RWPE2 (cell line): ENCODE data around the gene TGFBR1.

Source experiments
- ATAC-seq: fragments of 200-7000 bp; cut with Tn5 transposase; 3 replicates; pipeline ENCODE4 v1.9.1; 2021; ENCODE audit warnings: low read depth
- DNase-seq: peaks from one replicate; pipeline ENCODE4 v3.0.0-alpha.2; 2020; ENCODE audit warnings: low spot score
- H3K27ac ChIP-seq: fragments of 450-650 bp; 2 replicates; pipeline ENCODE4 v1.5.1; 2017; ENCODE audit warnings: mild to moderate bottlenecking; ENCODE audit not compliant: poor library complexity, severe bottlenecking
- H3K27me3 ChIP-seq: fragments of 250-450 bp; sonication (Bioruptor Pico); 2 replicates; pipeline ENCODE4 v1.5.1; 2021; ENCODE audit warnings: mild to moderate bottlenecking, moderate library complexity; ENCODE audit not compliant: insufficient read depth, poor library complexity, severe bottlenecking
- H3K36me3 ChIP-seq: fragments of 250-450 bp; sonication (Bioruptor Pico); 2 replicates; pipeline ENCODE4 v1.5.1; 2020; ENCODE audit warnings: low read depth, mild to moderate bottlenecking, moderate library complexity
- H3K4me1 ChIP-seq: fragments of 250-450 bp; sonication (Bioruptor Pico); 2 replicates; pipeline ENCODE4 v1.5.1; 2021; ENCODE audit warnings: mild to moderate bottlenecking, moderate library complexity; ENCODE audit not compliant: insufficient read depth, poor library complexity, severe bottlenecking
- H3K4me3 ChIP-seq: fragments of 250-450 bp; sonication (Bioruptor Pico); 2 replicates; pipeline ENCODE4 v1.5.1; 2021; ENCODE audit warnings: mild to moderate bottlenecking, moderate library complexity; ENCODE audit not compliant: severe bottlenecking
- H3K9me3 ChIP-seq: fragments of 250-450 bp; sonication (Bioruptor Pico); 2 replicates; pipeline ENCODE4 v1.5.1; 2021; ENCODE audit warnings: mild to moderate bottlenecking, moderate library complexity; ENCODE audit not compliant: severe bottlenecking
- CTCF ChIP-seq: fragments of 450-650 bp; IDR thresholded peaks from one replicate; pipeline ENCODE4 v1.5.1; 2017; ENCODE audit warnings: mild to moderate bottlenecking, moderate library complexity; ENCODE audit not compliant: poor library complexity, severe bottlenecking

TGFBR1 gene

DNA sequence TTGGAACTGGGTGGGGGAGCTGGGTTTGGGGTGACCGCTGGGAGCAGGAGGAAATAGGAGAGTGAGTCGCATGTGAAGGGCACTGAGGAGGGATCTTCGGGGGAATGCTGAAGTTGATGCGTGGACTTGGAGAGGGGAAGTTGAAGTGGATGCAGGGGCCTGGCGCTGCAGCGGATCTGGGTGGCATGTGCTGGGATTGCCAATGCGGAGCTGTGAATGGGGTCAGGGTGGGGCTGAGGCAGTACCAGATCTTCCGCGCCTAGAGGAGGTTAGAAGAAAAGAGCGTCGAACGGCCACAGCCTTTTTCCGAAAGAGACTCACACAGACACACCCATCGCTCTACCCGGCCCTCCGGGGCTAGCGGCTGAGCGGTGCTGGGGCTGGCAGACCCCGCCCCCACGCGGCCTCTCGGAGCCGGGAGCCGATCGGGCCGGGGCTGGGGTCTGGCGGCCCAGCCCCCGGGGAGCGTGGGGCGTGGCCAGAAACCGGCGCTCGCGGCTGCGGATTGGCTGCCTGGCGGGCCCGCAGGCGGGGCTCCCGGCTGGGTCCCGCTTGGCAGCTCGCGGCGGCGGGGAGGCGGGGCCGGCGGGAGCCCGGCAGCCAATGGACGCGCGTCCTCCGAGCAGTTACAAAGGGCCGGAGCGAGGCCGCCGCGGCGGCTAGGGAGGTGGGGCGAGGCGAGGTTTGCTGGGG is at the start of gene TGFBR1:
Gene TGFBR1 (plus strand): TSS at position 655 of the 693 bp plus-strand sequence. CDS start 93 bp downstream, outside the sequence.
- no peaks in the 10 kb centered on the region for H3K36me3 ChIP-seq
- ATAC-seq (peak; percentile 73), DNase-seq (peak; percentile 86)
- no peaks in the 10 kb centered on the region for H3K27me3 ChIP-seq
- H3K4me3 ChIP-seq: peak within 1 kb of the TSS; percentile 66
- TF ChIP-seq CTCF: no peak
- H3K4me1 ChIP-seq: peaks cover 17% of the 10 kb centered on the region
- H3K9me3 ChIP-seq: no peaks in the 10 kb centered on the region
- H3K27ac ChIP-seq: peak within 1 kb of the TSS; percentile 87

- no peaks in the 10 kb centered on the region for H3K9me3 ChIP-seq
- H3K4me1 ChIP-seq: peaks cover 6% of the 10 kb centered on the region
- no peaks in the 10 kb centered on the region for H3K27me3 ChIP-seq
- no peak for DNase-seq
- H3K36me3 ChIP-seq: no peaks in the 10 kb centered on the region
- ATAC-seq: peak; percentile 49; the same call in 2 of the 3 replicates
- H3K4me3 ChIP-seq: no peak overlapping the region
- H3K27ac ChIP-seq: no peak overlapping the region
- no peak for TF ChIP-seq CTCF
Observed at GRCh38 chr9:99055384-99055783, 49.5 kb upstream of the TGFBR1 start.

- Histone ChIP-seq H3K36me3 (no peaks in the 10 kb centered on the region), H3K27me3 (no peaks in the 10 kb centered on the region), H3K9me3 (no peaks in the 10 kb centered on the region), H3K4me3 (no peak overlapping the region), H3K27ac (no peak overlapping the region), H3K4me1 (peaks cover 6% of the 10 kb centered on the region)
- no peak for TF ChIP-seq CTCF
- ATAC-seq: no peak
- DNase-seq: no peak
Observed at GRCh38 chr9:99056186-99056585, 48.7 kb upstream of the TGFBR1 start.

DNA sequence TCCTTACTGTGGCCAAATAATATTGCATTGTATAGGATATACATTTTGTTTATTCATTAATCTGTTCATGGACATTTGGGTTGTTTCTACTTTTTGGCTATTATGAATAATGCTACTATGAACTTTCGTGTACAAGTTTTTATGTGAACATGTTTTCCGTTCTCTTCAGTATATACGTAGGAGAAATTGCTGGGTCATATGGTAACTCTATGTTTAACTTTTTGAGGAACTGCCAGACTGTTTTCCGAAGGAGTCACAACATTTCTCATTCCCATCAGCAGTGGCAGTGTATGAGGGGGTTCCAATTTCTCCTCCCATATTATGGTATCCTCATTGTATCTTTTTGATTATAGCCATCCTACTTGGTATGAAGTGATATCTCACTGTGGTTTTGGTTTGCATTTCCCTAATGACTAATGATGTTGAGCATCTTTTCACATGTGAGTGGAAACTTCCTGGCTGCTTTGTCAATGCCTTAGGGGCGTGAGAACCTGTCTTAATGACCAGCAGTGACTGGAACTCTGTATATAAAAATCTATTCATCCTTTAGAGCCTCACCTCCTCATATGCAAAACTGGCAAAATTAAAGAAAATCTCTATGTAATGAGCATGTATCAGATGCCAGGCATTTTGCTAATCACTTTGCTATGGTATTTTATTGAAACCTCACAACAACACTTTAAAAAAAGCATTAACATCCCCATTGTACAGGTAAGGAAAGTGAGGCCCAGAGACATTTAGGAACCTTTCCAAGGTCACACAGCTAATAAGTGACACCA is 47.8 kb upstream of the TGFBR1 start:
- peaks cover 6% of the 10 kb centered on the region for H3K4me1 ChIP-seq
- ATAC-seq: peak; percentile 66; the same call in 2 of the 3 replicates
- peaks cover 5% of the 10 kb centered on the region for H3K27me3 ChIP-seq
- no peak for DNase-seq
- no peak for TF ChIP-seq CTCF
- no peaks in the 10 kb centered on the region for H3K36me3 ChIP-seq
- no peaks in the 10 kb centered on the region for H3K9me3 ChIP-seq
- no peak overlapping the region for H3K4me3 ChIP-seq
- no peak overlapping the region for H3K27ac ChIP-seq
